ENCODE data around the gene GFRA4. TPM values are rescaled to one million over a fixed set of nuclear protein-coding genes. Genes with fewer than 3 reads are reported as not detected.

Gene GFRA4
- polyA plus RNA-seq, 2 of the 4 experiments (the other 2 are of a cell fraction), result not detected

DNA sequence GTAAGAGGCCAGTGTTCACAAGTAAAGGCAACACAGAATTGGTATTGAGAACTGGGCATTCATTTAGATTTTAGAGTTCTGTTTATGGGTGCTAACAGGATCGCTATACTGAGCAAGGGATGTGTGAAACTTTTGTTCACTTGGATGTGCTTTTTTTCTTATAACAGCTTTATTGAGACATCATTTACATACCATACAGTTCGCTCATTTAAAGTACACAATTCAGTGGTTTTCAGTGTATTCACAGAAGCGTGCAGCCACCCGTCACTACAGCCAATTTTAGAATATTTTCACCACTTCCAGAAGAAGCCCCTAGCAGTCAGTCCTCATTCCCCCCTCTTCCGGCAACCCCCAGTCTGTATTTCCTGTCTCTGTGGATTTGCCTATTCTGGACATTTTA lies 48.7 kb downstream of the GFRA4 start:
- no peak for TF ChIP-seq TFCP2L1 (CRISPR knock-in tag; IDR thresholded peaks at IDR 0.05)
- no peak for TF ChIP-seq CHD4 (IDR thresholded peaks at IDR 0.05; ENCODE audit: borderline replicate concordance)
- TF ChIP-seq HOXB5 (CRISPR knock-in tag; IDR thresholded peaks at IDR 0.05), result no peak
- TF ChIP-seq ZSCAN20 (CRISPR knock-in tag; IDR thresholded peaks at IDR 0.05), result no peak
- no peak for TF ChIP-seq HOXB13 (CRISPR knock-in tag; IDR thresholded peaks at IDR 0.05; ENCODE audit: low read depth)
- TF ChIP-seq, protein P1, sequence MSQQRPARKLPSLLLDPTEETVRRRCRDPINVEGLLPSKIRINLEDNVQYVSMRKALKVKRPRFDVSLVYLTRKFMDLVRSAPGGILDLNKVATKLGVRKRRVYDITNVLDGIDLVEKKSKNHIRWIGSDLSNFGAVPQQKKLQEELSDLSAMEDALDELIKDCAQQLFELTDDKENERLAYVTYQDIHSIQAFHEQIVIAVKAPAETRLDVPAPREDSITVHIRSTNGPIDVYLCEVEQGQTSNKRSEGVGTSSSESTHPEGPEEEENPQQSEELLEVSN (IDR thresholded peaks at IDR 0.05; ENCODE audit: borderline replicate concordance, low read depth), result no peak
- TF ChIP-seq CBX8 (IDR thresholded peaks at IDR 0.05), result no peak
- FAIRE-seq (no peak), ATAC-seq (no peak), DNase-seq (ENCODE audit: low read depth in 1 of 2, low spot score in 1 of 2) (no peak)
- POLR2A ChIA-PET, result no interaction called here
- no peaks in the 10 kb centered on the region for H3K4me1 ChIP-seq
- no peak overlapping the region for H3K4me2 ChIP-seq
- no peaks in the 10 kb centered on the region for H3K9me3 ChIP-seq
- CTCF ChIA-PET, result interaction anchor here (0.6 to 1.9 kb wide), 7 partner anchors 11 to 1437 kb away, joined by 3 to 8 read pairs (median 3); no protein-coding TSS in a partner anchor
- WGBS (ENCODE audit: missing lambda C conversion rate), result 91% methylated on average over 5 of the region's 5 CpGs
- H3K27ac ChIP-seq, result no peak overlapping the region
- no peak overlapping the region for H3K4me3 ChIP-seq

DNA sequence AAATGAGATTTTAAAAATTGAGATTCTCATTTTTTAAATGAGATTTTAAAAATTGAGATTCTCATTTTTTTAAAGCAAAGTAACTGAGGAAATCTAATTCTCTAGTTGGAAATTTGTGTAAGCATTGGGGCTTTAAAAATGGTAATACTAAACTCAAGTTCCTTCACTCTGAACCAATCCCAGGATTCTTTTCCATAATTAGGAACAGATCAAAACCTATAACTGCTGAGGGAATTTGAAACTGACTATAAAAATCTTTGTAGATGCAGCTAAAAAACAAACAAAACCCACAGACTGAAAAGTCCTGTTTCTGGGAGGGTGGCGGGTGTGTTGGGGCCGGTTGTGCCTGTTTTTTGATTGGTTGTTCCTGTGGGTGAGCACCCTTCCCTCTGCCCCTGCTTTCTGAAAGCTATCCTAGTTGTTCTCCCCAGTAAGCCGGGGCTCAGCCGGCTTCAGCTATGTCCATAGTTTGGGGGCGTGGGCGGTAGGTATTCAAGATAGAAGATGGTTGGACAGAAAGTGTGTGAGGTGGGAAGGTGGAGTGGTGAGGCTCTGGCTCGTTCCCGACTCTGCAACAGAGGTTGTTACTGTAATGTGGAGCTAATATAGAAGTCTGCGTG lies 49.3 kb downstream of the GFRA4 start:
- ATAC-seq (no peak), FAIRE-seq (no peak)
- H3K4me2 ChIP-seq, result no peak overlapping the region

More for the DNA sequence above, 49.3 kb downstream of the GFRA4 start:
- TF ChIP-seq RFX5 (IDR thresholded peaks at IDR 0.05) (no peak), GATA3 (IDR thresholded peaks at IDR 0.05; ENCODE audit: borderline replicate concordance) (no peak), SREBF2 (IDR thresholded peaks at IDR 0.05) (no peak), KDM1A (IDR thresholded peaks at IDR 0.05; ENCODE audit: low read depth) (no peak), CHD4 (IDR thresholded peaks at IDR 0.05; ENCODE audit: borderline replicate concordance) (no peak), JUNB (IDR thresholded peaks at IDR 0.05) (no peak), TFCP2L1 (CRISPR knock-in tag; IDR thresholded peaks at IDR 0.05) (no peak), SMC3 (IDR thresholded peaks at IDR 0.05) (no peak), FOSB (CRISPR knock-in tag; IDR thresholded peaks at IDR 0.05) (no peak), CBX2 (IDR thresholded peaks at IDR 0.05; ENCODE audit: borderline replicate concordance, low read depth) (no peak), MAFK (IDR thresholded peaks at IDR 0.05; ENCODE audit: partially characterized antibody) (no peak), MAZ (IDR thresholded peaks at IDR 0.05; ENCODE audit: borderline replicate concordance, low read depth, low read length) (no peak), ZFP36 (IDR thresholded peaks at IDR 0.05; ENCODE audit: borderline replicate concordance, partially characterized antibody) (no peak)
- TF ChIP-seq, protein P2, sequence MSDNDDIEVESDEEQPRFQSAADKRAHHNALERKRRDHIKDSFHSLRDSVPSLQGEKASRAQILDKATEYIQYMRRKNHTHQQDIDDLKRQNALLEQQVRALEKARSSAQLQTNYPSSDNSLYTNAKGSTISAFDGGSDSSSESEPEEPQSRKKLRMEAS (IDR thresholded peaks at IDR 0.05), result no peak
- TF ChIP-seq, protein P1 (IDR thresholded peaks at IDR 0.05; ENCODE audit: borderline replicate concordance, low read depth), result no peak
- TF ChIP-seq, protein P3, sequence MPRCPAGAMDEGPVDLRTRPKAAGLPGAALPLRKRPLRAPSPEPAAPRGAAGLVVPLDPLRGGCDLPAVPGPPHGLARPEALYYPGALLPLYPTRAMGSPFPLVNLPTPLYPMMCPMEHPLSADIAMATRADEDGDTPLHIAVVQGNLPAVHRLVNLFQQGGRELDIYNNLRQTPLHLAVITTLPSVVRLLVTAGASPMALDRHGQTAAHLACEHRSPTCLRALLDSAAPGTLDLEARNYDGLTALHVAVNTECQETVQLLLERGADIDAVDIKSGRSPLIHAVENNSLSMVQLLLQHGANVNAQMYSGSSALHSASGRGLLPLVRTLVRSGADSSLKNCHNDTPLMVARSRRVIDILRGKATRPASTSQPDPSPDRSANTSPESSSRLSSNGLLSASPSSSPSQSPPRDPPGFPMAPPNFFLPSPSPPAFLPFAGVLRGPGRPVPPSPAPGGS (IDR thresholded peaks at IDR 0.05), result no peak
- TF ChIP-seq, protein P4, sequence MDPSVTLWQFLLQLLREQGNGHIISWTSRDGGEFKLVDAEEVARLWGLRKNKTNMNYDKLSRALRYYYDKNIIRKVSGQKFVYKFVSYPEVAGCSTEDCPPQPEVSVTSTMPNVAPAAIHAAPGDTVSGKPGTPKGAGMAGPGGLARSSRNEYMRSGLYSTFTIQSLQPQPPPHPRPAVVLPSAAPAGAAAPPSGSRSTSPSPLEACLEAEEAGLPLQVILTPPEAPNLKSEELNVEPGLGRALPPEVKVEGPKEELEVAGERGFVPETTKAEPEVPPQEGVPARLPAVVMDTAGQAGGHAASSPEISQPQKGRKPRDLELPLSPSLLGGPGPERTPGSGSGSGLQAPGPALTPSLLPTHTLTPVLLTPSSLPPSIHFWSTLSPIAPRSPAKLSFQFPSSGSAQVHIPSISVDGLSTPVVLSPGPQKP (IDR thresholded peaks at IDR 0.05; ENCODE audit: low read depth, low read length), result no peak
- Histone ChIP-seq H3K9me3 (no peaks in the 10 kb centered on the region), H3K4me3 (no peak overlapping the region), H3K4me1 (no peaks in the 10 kb centered on the region), H3K27ac (no peak overlapping the region)
- ChIA-PET CTCF (interaction anchor here (1.0 to 1.9 kb wide), 3 partner anchors 11 to 17 kb away, joined by 3 to 8 read pairs (median 4); no protein-coding TSS in a partner anchor), POLR2A (no interaction called here)
- DNase-seq (ENCODE audit: low read depth in 1 of 2, low spot score in 1 of 2), result no peak
- 95% methylated on average over 9 of the region's 9 CpGs for WGBS (ENCODE audit: missing lambda C conversion rate)
